HT1080 (cell line): ENCODE measurements around the gene CDH23. TPM values are rescaled to one million over a fixed set of nuclear protein-coding genes. Genes with fewer than 3 reads are reported as not detected.
A peak's percentile ranks its signal among the peaks of the same experiment; 100 is the strongest.
"Not testable (repeated sequence)": the region's sequence is repeated elsewhere in the genome, so short reads cannot be mapped to it uniquely, and the experiment has no call there.

ENCODE experiments used
- DNase-seq: peaks from one replicate; pipeline ENCODE4 v3.0.0-alpha.2; 2015; ENCODE audit warnings: low read depth
- polyA plus RNA-seq, 2 experiments: library from polyadenylated mRNA; depleted of rRNA; stranded (reverse); fragments of >200 nt; gene quantifications; 2 replicates each; pipeline ENCODE4 v1.2.3, GENCODE V29; 2015
- total RNA-seq: library from RNA; depleted of rRNA; stranded (reverse); fragments of >200 nt; shearing (Covaris generic); gene quantifications from 2 replicates; pipeline ENCODE4 v1.2.3, GENCODE V29; 2014; rRNA removed

Gene CDH23
- 0.23 TPM in 1 of 2 replicates, not detected in the other for total RNA-seq
- 0.05 TPM in 1 of 2 replicates, not detected in the other for polyA plus RNA-seq (2015; cell fraction: cytosol; rRNA removed)
- 0.04 and 0.06 TPM in 2 replicates for polyA plus RNA-seq (2015; cell fraction: nucleus; rRNA removed)

DNA sequence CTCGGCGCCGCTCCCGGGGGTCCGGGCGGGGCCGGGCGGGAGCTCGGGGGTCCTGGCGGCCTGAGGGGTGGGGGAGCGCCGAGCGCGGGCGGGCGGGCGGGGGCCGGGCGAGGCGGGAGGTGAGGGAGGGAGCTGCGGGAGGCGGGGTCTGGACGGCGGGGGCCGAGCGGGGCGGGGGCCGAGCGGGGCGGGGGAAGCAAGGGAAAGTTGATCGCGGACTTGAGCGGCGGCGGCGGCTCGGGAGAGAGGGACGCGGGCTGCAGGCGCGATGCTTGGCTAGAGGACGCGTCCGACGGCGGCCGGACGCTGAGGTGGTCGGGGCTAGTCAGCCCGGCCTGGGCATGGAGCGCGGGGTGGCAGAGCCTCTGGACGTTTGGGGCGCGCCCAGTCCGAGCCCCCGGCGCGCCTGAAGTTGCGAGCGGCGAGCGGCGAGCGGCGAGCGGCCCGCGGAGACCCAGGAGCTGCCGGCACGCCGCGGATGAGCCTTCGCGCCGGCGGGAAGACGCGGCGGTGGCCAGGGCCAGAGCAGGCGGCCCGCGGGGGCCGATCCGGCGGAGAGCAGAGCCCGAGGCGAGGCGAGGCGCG lies at the start of gene CDH23:
Gene CDH23, plus strand, starts transcription at position 210 of the 585 bp plus-strand sequence. CDS start 42,912 bp downstream, outside the sequence.
- DNase-seq: no peak

DNA sequence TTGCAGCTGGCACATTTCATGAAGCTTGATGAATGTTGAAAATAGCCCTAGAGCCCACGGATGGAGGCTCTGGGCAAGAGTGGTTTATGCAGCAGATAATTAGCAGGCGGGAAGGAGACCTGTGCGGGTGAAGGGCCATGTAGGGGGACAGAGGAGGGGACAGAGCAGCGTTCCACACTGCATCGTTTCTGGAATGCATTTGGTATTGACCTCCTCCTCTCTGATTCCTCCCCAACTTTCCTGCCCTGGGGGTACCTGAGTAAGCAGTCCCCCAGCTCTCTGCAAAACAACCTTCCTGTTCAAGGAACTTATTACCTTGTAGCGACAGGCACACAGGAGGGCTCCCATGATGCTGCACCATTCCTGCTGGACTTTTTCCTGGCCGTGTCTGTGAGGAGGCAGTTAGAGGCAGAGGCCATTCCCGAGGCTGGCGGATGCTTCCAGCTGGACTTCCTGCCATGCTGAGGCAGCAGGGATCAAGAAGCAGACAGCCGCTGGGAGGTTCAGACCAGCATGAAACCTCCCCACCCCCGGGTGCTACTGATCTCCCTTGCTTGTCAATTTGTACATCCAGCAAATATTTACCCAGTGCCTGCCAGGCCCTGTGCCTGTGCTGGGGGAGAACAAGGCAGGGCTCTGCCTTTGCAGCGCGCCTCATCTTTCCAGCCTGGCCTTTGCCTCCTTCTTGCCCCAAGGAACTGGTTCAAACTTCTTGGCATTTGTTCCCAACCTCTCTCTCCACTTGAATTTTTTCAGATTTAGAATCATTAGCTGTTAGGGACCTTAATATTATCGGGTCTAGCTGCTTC lies 48.9 kb upstream of the CDH23 start:
- no peak for DNase-seq

DNA sequence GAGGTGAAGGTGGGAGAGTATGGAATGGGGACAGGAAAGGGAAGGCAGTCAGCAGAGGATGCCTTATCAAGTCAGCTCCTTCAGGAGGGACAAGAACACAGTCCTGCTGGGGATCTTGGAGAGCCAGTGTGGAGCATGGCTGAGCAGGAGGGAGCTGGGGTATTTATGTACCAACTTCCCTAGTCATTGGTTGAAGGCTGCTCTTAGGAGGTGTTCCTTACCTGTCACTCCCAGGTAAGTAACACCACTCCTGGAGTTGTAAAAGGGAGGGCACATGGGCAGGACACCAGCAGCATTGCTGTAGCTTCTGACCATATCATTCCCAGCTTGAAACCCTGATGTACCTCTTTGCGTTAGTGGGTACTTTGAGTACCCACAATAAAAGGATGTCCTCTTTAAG lies 47.9 kb upstream of the CDH23 start:
- no peak for DNase-seq

DNA sequence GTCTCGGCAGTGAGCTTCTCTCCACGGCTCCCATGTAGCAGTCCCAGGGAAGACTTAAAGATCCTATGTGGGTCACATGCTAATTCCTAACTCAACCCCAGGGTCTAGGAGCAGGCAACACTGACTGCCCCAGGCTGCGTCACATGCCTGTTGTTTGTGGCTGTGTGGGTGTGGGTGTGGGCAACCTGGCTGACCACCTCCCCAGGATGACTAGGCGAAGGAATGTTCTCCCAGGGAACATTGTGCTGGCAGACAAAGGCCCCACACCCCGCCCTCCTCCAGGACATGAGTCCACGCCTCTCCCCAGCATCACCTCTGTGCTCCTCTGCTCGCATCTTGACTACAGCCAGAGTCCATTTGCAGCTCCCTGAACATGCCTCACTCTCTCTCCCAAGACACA lies 47.3 kb upstream of the CDH23 start:
- peak; percentile 46 for DNase-seq

DNA sequence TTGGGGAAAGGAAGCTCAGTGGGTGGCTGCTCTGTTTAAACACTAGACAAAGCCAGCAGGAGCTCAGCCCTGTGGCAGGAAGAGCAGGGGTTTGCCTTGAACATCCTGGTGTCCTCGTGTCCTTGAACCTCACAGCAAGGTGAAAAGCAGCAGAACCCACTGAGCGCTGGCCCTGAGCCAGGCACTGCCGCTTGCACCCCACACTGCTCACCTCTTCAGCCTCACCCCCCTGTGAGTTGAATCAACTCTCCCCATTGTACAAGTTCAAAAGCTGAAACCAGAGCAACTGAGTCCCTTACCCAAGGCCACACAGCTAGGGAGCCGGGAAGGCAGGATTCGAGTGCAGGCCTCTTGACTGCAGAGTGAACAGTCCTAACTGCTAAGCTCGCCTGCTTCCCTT lies 45.6 kb upstream of the CDH23 start:
- DNase-seq: no peak

DNA sequence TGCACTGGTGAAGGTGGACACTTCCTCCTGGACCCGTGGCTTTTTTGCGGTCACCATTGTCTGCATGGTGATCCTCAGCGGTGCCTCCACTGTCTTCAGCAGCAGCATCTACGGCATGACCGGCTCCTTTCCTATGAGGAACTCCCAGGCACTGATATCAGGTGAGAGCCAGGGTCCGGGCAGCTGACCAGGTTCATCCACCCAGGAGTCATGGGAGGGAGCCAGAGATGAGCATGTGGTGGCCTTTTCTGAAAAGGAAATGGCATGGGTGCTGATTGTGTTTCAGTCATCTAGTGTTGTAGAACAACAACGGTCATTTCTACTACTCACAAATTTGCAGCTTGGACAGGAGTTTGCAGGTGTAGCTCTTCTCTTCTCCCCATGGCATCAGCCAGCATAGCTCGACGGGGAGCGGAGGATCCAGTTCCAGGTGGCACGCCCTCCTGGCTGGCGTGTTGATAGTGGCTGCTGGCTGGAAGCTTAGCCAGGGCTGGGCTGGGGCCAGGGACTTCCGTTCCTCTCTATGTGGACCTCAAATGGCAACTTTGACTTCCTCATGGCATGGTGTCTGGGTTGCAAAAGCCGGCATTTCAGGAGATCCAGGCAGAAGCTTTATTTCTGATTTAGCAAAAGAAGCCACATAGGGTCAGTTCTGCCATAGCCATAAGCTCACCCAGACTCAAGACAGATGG lies 44.9 kb upstream of the CDH23 start:
- no peak for DNase-seq

DNA sequence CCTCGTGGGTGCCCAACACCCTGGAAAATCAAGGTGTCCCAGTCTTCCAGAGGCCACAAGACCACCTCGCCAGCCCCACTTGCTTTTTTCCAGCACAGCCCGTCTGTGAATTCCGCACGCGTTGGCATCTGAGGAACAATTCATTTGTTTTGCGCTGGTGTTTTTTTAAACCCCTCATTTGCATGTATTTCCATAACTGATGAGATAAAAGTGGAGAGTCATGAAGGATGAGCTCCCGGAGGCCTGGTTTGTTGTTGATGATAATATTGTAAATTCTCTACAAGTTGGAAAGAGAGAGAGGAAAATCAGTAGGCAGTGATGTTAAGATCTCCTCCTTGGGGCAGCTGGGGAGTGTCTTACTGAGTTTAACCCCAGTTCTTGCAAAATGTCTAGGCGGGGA lies 43.1 kb upstream of the CDH23 start:
- DNase-seq: no peak

DNA sequence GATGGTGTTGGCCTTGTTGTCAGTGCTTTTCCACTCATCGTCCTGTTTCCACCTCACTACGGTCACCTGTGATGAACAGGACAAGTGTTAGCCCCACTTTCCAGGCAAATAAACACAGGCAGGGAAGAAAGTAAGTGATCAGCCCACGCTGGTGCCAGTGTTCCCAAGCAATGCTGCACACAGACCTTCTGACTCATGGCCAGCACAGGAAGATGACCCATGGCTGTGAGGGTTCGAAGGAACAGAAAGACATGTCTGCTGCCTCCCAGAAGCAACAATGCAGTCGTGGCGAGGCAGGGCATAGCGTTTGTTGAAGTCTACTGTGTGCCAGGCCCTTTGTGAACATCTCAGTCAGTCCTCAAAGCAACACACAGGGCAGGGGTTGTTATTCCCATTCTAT lies 41.9 kb upstream of the CDH23 start:
- DNase-seq: peak; percentile 38

DNA sequence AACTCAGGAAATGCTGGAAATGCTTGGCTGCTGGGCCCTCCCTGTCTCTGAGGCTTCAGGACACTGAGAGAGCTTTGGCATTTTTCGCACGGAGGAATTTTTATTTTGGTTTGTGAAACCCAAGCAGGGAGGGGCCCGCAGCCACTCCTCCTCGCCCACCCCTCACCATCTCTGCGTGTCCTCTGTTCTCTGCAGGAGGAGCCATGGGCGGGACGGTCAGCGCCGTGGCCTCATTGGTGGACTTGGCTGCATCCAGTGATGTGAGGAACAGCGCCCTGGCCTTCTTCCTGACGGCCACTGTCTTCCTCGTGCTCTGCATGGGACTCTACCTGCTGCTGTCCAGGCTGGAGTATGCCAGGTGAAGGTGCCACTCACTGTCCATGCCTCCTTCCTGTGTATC lies 40.8 kb upstream of the CDH23 start:
- no peak for DNase-seq

DNA sequence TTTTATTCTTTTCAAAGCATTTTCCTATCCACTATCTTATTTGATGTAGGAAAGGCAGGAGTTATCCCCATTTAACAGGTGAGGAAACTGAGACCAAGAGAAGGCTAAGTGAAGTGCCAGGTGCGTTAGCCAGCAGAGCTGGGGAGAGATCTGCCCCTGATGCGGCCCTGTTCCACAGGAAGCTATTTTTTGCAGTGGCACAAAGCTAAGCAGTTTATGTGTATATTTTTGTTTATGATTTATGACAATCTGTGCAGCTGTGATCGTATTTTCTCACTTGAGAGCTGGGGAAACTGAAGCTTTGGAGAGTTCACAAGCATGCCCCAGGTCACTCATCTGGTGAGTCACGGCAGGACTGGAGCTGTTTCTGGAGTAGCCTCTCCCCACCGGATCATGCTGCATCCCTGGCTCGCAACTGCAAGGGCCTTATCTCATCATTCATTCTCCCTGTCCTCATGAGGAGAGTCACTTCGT lies 38.9 kb upstream of the CDH23 start:
- DNase-seq: peak; percentile 32

DNA sequence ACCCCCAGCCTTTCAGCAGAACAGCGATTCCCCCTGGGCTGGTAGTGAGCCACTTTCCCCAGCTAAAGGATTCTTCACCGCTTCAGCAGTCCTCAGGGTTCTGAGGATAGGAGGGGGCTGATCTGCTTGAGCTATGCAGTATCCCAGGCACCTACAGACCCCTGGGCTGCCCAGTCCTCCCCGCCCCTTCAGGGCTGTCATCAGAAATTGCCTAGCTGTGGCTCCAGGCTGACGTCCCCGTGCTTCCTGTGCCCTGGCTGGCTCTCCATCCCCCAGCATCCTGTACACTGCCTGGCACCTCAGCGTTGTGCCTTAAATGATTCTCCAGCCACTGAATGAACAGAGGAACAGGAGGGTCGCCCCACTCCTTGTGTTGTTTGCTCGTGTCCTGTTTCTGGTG lies 38.4 kb upstream of the CDH23 start:
- DNase-seq: no peak

DNA sequence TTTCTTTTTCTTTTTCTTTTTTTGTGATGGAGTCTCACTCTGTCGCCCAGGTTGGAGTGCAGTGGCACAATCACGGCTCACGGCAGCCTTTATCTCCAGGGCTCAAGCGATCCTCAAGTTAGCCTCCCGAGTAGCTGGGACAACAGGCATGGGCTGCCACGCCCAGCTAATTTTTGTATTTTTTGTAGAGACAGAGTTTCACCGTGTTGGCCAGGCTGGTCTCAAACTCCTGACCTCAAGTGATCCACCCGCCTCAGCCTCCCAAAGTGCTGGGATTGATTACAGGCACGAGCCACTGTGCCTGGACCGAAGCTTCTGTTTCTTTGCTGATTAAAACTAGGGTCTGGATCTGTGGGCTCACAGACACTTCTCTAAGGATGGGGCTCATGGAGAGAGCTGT lies 37.8 kb upstream of the CDH23 start:
- DNase-seq: not testable (repeated sequence)

DNA sequence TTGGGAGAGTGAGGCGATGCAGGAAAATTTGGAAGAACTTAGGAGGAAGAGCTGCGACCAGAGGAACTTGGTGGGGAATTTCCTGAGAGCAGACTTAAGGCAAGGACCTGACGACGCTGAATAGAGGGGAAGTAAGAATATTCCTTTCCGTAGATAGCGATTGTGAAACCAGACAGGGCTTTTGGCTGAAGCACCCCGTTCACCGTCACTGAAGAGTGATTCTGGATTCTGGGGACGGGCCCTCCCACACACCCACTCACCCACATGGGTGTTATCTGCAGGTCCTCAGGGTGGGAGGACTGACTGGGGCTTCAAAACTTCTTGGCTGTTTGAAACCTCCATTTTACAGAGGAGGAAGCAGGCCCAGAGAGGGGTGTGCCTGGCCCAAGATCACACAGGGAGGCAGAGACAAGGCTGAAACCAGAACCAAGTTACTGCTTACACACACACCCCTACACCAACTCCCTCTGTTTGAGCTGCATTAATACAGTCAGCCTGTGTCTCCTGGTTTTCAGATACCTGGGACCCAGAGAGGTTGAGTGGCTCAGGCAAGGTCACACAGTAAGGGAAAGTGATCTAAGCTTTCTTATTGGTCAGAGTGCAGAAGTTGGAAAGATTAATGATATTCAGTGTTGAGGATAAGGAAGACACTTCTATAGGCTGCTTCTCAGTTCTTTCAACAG lies 37.2 kb upstream of the CDH23 start:
- DNase-seq: no peak

DNA sequence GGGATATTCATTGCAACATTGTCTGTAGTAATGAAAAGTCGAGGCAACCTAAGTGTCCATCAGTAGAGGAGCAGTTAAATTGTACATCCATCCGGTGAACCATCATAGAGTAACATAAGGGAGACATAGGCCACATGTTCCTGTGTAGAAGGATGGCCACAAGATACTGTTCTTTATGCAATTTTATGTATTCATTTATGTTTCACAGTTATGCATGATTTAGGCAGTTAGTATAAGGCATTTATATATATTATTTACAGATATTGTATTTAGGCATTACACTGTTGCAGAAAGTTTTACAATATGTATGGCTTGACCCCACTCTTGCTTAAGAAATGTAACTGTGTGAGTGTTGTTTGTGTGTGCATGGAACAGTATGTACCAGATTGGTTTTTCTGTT lies 36.0 kb upstream of the CDH23 start:
- no peak for DNase-seq

DNA sequence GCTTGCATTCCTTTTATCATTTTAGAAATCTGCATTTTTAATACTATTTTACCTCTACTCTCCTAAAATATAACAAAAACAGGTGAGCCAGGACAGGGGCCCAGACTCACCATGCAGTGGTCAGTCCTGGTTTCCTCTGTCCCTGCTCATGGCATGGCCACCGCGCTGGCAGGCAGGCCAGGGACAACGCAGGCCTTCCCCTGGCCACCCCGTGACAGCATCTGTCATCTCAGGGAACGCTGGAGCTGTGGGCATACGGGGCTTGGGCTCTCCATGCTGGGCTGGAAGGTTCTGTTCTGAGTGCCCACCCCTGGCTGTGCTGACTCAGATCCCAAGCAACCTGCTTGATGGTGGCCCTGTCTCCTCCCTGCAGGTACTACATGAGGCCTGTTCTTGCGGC lies 35.1 kb upstream of the CDH23 start:
- no peak for DNase-seq

DNA sequence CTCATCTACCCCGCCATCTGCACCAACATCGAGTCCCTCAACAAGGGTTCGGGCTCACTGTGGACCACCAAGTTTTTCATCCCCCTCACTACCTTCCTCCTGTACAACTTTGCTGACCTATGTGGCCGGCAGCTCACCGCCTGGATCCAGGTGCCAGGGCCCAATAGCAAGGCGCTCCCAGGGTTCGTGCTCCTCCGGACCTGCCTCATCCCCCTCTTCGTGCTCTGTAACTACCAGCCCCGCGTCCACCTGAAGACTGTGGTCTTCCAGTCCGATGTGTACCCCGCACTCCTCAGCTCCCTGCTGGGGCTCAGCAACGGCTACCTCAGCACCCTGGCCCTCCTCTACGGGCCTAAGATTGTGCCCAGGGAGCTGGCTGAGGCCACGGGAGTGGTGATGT lies 34.6 kb upstream of the CDH23 start:
- DNase-seq: no peak

DNA sequence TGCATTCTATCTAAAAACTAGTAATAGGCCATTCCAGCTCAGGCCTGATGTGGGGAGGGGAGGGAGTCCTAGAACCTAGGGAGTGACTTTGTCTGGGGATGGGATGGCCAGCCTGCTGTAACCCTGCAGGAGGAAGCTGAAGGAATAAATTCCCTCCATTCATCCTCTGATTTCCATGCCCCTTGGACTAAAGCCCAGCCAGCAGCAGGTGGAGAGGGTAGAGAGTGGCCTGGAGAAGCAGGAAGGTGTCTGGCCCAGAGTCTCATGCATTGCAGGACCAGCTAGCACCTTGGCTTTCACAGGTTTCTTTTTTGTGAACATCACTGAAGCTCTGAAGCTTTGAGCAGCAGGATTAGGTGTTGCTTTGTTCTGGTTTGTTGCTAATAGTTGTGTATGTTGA lies 32.8 kb upstream of the CDH23 start:
- DNase-seq: no peak

DNA sequence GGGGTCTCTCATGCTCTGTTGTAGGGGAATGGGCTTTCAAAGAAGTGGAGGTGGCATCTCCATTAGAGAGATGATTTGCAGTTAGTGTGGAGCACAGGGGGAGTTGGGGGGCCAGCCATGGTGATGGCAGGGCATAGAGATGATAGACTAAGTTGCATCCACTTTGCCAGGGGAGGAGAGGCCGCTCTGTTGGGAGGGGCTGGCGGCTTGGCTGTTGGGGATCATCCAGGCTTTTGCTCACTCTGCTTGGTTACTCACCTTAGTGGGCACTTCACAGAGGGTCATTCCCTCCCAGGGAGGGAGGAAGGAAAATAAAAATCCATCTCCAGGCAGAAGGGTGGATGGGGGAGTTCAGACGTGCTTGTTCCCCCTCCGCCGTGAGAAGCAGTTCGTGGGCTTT lies 31.4 kb upstream of the CDH23 start:
- no peak for DNase-seq

DNA sequence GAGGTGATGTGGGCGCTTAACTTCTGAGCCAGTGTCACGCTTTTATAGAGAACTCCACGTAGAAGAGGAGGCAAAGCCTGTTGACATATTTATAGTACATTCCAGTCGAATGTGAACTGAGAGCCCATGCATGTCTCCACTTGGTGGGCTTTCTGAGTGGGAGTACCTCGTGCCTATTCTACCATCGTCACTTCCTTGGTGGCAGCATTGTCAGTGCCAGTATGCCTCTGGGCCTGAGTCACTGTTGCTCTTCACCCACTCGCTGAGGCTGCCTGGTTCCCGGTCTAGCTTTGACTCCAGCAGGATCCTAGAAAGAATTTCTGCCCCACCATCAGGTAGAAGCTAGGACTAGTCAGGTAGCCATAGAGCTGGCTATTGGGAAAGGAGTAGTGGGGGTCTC lies 30.0 kb upstream of the CDH23 start:
- no peak for DNase-seq

DNA sequence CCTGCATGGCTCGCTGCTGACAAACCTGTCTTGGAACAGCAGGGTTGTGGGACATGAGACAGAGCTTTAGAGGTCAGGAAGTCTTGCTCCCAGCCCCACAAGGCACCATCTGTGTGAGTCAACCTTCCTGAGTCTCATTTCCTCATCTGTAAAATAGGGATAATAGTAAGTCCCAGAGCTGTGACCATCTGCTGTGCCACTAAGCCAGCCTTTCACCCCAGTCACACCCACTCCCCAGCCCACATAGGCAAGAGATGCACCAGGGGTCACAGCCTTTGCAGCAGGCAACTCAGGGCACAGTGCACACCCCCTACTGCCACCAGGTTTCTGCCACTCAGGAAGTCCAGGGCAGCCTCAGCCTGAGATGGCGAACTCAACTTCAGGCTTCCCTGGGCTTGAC lies 29.4 kb upstream of the CDH23 start:
- DNase-seq: peak; percentile 67

DNA sequence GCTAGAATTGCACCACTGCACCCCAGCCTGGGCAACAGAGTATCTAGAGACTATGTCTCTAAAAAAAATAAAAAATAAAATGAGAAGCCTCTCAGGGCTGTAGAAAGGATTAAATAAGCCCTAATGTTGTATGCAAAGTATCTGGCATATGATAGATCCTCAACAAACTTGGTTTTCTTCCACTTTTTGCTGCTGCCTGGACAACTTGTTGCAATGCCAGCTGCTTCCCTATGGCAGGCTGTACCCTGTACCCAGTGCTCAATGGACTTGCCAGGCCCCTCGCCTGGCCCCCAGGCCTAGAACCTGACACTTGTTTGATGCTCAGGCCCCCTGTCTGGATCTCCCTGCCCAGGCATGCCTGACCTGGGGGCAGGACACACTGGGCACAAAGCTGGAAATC lies 28.5 kb upstream of the CDH23 start:
- DNase-seq: no peak

DNA sequence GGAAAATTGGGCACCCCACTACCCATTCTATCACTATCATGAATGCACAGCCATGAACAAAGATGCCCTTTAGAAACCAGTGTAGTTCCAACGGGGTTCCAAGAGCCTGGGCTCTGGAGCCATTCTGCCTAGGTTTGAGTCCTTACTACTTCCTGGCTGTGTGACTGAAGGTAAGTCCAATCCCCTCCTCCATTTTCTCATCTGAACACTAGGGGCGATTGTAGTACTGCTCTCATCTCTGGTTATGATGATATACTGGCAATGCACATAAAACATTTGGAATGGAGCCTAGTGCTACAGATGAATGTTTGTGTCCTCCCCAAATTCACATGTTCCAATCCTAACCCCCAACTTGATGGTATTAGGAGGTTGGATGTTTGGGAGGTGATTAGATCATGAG lies 28.1 kb upstream of the CDH23 start:
- DNase-seq: no peak
